Activated CD8-positive, alpha-beta memory T cell treated with anti-CD3 and anti-CD28 coated beads, Interleukin-2, amount 50 U/mL, for 24 hours (primary cell): ENCODE data around the gene RAB34.

ENCODE experiments used
- DNase-seq: peaks from one replicate; pipeline ENCODE4 v3.0.0-alpha.2; 2020; ENCODE audit errors: extremely low read depth

RAB34 gene

GRCh38 chr17:28717578-28718332, at the start of gene RAB34:
Gene RAB34 (minus strand): TSS chr17:28717868. CDS start chr17:28717266, 602 bp downstream.
- DNase-seq: no peak

GRCh38 chr17:28765038-28765437, 47.4 kb upstream of the RAB34 start:
- no peak for DNase-seq

GRCh38 chr17:28763804-28764266, 46.2 kb upstream of the RAB34 start:
- DNase-seq: peak; percentile 68

- no peak for DNase-seq
Observed at GRCh38 chr17:28763137-28763799, 45.6 kb upstream of the RAB34 start.

GRCh38 chr17:28760601-28761562, 43.2 kb upstream of the RAB34 start:
- DNase-seq: no peak

GRCh38 chr17:28759256-28759865, 41.7 kb upstream of the RAB34 start:
- no peak for DNase-seq

- DNase-seq: no peak
Observed at GRCh38 chr17:28758411-28759121, 40.9 kb upstream of the RAB34 start.

GRCh38 chr17:28756049-28756804, 38.6 kb upstream of the RAB34 start:
- DNase-seq: no peak

- no peak for DNase-seq
Observed at GRCh38 chr17:28755486-28755885, 37.8 kb upstream of the RAB34 start.

- no peak for DNase-seq
Observed at GRCh38 chr17:28751600-28752366, 34.1 kb upstream of the RAB34 start.

GRCh38 chr17:28750178-28751047, 32.7 kb upstream of the RAB34 start:
- peak; percentile 75 for DNase-seq

GRCh38 chr17:28749516-28750177, 32.0 kb upstream of the RAB34 start:
- no peak for DNase-seq

- no peak for DNase-seq
Observed at GRCh38 chr17:28748852-28749515, 31.3 kb upstream of the RAB34 start.

- no peak for DNase-seq
Observed at GRCh38 chr17:28747801-28748750, 30.4 kb upstream of the RAB34 start.

- no peak for DNase-seq
Observed at GRCh38 chr17:28747051-28747691, 29.5 kb upstream of the RAB34 start.

GRCh38 chr17:28746611-28747050, 29.0 kb upstream of the RAB34 start:
- no peak for DNase-seq
